Measurements from ENCODE around the gene RUNX3.
"Not testable (repeated sequence)": the region's sequence is repeated elsewhere in the genome, so short reads cannot be mapped to it uniquely, and the experiment has no call there.

RUNX3 gene

DNA sequence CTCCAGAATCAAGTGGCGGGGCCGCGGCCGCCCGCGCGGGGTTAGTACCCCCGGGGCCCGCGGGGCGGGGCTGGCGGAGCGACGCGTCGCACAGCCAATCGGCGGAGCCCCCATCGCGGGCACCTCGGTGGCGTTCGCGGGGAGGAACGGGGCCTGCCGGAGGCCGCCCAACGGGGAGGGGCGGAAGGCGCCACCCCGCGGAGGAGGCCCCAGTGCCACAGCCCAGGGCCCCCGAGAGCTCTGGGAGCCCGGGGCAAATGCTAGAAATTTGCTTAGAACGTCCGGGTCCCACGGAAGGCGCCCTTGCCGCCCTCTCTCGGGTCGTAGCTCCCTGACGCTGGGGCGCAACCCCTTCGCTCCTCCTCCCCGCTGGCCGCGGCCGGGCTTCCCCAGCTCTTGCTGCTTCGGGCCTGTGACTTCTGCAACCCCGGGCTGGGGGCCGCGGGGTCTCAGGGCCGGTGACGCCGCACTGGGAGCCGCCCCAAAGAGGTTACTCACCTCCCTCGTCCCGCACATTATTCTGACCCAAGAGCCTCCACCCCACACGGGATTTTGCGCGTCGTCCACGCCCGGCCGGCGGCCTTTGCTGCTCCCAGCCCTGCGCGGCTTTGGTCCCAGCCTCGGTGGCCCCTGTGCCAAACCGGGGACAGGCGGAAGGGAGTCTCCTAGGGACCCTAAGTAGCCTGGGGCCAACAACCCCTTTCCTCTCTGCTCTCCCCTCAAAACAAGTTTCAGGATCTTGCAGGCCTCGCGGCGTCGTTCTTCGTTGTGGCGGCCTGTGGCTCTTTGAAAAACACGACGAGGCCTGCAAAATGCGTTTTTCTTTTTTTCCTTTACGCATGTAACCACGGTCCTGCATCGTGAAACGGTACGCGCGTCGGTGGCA is at the start of gene RUNX3:
TSS of gene RUNX3 (minus strand) at position 17 of the 886 bp plus-strand sequence. CDS start 408 bp downstream, outside the sequence.
- peak; percentile 78 to 88 for ATAC-seq

DNA sequence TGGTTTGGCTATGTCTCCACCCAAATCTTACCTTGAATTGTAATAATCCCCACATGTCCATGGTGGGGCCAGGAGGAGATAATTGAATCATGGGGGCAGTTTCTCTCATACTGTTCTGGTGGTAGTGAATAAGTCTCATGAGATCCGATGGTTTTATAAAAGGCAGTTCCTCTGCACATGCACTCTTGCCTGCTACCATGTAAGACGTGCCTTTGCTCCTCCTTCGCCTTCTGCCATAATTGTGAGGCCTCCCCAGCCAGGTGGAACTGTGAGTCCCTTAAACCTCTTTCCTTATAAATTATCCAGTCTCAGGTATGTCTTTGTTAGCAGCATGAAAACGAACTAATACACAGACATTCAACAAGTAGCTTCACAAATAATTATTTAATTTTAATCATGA is 49.2 kb upstream of the RUNX3 start:
- ATAC-seq, result not testable (repeated sequence)

DNA sequence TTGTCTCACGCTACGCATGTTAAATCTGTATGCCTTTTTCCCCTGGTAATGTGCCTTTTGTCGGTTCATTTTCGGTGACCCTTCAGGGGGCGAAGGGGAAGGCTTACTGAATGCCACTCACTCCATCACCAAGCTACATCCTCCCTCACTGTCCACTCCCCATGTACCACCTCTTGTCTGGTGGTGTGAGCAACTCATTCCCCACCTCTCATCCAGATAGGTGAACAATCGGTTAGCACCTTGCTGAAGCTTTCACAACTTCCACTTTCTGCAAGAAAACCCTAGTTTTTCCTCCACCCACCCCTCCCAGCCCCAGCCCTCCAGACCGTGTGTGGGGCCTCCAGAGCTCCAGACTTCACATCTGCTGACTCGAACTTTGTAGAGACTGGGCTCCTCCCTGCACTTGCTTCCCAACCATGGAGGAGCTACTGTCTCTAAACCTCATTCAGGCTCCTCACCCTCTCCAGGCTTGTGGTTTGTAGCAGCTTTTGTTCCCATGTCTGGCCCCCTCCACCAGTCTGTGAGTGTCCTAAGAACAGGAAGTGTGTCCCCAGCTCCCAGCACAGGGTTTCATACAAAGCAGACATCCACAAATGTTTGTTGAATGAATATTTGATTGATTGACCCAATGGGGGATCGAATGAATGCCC is 48.4 kb upstream of the RUNX3 start:
- peak in 1 of 2 donors; percentile 44 for ATAC-seq

DNA sequence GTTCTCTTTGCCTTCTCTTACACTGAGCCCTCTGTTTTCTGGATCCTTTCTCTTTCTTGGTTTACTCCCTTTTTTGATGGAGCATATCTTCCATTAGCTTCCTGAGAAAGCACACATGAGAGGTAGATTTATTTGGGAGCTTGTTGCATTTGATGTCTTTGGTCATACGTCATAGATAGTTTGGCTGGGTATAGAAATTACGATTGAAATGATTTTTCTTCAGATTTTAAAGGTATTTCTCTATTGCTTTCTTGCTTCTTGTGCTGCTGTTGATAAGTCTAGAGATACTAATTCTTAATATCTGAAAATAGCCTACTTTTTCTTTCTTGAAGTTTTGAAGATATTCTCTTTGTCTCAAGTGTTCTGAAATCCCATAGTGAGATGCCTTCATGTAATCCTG is 45.3 kb upstream of the RUNX3 start:
- ATAC-seq, result no peak

DNA sequence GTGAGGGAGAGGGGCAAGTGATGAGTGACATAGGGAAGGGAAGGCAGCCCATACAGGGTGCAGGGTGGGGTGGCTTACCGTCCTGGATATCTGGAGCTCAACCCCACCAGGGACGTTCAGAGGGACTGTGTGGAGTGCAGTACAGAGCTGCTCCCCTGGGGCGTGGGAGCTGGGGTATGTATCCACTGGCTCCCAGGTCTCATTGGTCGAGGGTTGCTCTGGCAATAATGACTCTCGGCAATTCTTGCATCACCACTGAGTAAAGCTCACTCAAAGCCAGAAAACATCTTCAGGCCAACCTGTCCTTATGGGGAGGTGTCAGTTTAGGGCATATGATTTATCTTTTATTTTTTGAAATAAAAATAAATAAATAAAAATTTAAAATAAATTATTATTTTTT is 43.2 kb upstream of the RUNX3 start:
- ATAC-seq, result peak in 1 of 2 donors; percentile 11

DNA sequence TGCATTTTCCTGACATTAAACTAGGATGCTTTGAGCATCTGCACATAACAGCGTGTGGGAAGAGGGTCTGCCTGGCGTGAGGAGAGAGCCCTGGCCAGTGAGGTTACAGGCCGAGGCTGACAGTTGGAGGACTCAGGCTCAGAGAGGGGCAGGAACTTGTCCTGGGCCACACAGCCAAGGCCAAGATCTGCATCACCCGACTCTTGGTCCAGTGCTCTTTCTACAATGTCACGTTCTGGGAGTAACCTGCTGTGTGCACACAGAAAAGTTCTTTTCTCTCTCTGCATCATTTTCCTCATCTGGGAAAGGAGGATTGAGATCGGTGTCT is 42.8 kb upstream of the RUNX3 start:
- ATAC-seq, result no peak

DNA sequence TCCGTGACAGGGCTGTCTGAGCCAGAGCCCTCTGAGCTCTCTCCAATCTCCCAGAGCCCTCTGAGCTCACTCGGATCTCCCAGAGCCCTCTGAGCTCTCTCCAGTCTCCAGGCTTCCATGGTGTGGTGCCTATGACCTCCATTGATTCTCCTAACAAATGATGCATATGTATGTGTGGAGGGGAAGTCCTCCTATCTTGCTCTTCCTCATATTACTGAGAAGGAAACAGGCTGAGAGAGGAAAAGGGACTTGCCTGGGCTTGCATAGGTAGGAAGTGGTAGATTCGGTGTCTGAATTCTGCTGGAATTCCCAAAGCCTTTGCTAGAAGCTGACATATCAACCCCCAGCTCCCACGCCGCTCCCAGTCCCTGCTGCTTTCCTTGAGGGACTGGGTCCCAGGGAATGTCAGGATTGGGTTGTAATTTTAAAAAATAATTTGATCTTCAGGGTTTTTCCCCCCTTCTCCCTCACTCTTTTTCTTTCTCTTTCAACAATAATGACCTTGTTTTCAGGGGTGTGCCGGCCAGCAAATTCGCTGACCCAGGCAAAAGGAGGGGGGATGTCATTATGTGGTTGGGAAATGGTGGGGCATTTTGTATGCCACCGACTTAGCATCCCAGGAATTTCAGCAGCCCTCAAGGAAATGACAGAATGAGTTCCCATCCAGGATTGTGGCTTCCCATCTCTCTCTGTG is 42.3 kb upstream of the RUNX3 start:
- ATAC-seq, result peak in 1 of 2 donors; percentile 17

DNA sequence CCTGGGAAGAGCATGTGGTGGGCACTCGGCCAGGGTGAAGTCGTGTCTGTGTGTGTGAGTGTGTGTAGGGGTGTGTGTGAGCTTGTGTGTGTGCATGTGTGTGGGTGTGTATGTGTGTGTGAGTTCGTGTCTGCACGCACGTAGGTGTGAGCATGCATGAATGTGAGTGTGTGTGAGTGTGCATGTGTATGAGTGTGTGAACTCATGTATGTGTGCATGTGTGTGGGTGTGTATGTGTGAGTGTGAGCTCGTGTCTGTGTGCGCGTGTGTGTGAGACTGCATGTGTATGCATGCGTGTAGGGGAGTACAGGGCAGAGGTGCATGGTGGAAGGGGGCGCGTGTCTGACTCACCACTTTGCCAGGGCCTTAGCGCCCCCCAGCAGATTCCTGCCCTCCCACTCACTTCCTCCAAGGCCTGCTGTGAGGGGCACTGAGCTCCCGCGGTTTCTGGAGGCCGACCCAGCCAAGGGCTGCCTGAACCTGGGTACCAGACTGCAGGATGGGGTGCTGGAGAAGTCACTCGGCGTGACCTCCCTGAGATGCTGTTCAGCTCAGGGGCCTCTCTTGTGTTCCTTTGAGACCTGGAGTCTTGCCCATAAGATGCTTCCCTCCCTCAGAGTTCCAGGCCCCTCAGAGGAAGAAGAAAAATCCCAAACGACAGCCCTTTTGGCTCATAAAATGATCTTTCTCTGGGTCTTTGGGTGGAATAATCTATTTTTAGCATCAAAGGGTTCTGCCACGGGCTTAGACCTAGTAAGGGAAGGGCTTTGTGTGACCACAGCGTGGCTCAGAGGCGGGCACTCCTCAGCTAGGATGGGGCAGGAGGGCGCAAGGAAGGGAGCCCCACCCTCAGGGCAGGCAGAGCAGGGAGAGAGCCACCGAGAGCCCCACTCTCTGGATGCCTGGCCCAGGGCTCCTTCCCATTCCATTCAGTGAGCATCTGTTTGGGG is 41.1 kb upstream of the RUNX3 start:
- peak in 1 of 2 donors; percentile 4 for ATAC-seq

DNA sequence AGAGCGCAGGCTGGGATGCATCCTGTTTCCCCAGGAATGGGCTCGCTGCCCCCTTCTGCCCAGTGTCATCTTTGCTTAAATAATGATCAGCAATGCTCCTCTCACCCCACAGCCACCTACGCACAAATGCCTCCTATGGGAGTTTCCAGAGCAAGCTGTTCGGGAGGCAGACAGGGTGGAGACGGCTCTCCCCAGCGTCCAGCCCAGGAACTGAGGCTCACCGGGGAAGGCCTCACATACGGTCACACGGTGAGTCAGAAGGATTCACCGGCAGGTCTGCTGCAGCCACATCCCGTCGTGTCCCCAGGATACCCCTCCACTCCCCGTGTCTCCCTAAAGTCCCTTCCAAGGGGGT is 40.3 kb upstream of the RUNX3 start:
- ATAC-seq, result no peak

DNA sequence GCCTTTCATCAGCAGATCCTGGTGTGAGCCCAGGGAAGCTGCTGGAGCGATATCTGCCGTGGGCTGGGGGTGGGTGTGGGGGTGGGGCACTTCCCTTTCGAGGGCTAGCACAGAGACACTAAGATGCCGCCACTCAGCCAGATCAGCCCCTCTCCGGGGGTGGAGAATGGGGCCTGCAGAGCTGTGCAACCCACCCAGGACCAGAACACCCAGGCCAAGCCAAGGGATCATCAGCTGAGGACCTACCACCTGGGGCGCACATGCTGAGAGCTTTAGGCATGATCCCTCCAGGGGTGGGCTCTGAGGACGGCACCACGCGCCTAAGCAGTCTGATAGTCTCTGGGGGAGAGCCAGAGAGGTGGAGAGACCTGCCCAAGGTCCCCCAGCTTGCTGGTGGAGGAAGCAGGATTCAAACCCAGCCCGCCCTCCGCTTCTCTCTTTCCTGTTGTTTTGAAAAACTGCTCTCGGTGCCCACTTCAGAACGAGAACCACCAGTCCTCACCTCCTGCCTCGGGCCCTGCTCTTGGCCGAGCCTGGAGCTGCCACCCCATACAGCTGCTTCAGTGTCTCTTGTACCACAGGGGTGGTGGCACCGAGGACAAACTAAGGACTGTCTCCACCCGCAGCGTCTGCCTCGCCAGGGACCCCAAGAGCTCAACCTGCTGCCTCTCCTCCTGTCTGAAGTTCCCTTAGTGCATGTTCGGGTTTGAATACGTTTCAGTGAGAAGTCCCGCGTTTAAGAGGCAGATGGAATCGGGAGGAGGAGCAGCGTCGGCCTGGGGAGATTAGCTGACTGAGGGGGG is 39.7 kb upstream of the RUNX3 start:
- no peak for ATAC-seq

DNA sequence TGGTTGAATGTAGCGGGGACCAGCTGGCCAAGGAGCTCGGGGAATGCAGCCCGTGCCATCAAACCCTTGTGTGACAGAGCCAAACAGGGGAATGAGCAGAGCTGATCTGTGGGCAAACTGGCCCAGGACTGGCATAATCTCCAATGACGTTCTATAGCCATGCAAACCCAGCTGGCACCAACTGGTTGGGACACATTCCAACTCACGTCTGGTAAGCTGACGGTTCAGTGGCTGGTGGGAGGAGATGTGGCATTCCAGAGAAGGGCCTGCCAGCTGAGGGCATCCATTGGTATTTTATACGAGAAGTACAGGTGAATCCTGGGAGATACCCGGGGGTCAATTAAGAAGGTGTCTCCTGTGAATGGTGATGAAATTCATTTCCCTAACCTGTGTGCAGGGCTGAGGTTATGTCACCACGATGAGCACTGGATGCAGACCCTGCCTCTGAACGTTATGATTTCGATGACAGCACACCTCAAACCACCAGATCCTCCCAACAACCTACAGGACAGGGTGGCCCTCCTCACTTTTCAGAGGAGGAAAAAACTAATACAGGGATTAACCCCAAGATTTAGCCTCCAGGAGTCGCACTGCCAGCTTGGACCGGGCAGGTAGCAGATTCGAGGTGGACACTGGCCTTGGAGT is 39.0 kb upstream of the RUNX3 start:
- ATAC-seq, result no peak

DNA sequence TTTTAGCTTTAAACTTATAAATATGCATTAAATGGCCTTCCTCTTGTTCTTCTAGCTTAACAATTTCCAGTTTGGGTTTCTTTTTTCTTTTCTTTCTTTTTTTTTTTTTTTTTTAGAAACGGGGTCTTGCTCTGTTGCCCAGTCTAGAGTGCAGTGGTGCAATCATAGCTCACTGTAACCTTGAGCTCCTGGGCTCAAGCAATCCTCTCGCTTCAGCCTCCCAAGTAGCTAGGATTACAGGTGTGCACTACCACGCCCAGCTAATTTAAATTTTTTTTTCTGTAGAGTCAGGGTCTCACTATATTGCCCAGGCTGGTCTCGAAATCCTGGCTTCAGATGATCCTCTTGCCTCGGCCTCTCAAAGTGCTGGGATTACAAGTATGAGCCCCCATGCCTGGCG is 37.9 kb upstream of the RUNX3 start:
- no peak for ATAC-seq

DNA sequence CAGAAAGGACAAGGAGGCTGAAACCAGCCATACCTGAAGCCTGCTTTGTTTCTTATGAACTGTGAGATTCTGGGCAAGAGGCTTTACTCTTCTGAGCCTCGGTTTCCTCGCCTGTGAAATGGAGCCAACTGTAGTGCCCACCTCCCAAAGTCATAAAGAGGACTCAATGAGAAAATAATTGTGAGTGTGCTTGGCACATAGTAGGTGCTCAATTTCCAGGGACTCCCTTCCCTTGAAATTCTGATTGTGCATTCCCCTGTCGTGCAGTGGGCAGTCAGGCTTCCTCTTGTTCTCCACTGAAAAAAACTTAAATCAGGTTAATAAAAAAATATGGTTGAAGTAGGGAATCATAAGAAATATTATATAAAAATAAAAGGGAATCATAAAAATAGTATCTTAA is 37.5 kb upstream of the RUNX3 start:
- ATAC-seq, result no peak

DNA sequence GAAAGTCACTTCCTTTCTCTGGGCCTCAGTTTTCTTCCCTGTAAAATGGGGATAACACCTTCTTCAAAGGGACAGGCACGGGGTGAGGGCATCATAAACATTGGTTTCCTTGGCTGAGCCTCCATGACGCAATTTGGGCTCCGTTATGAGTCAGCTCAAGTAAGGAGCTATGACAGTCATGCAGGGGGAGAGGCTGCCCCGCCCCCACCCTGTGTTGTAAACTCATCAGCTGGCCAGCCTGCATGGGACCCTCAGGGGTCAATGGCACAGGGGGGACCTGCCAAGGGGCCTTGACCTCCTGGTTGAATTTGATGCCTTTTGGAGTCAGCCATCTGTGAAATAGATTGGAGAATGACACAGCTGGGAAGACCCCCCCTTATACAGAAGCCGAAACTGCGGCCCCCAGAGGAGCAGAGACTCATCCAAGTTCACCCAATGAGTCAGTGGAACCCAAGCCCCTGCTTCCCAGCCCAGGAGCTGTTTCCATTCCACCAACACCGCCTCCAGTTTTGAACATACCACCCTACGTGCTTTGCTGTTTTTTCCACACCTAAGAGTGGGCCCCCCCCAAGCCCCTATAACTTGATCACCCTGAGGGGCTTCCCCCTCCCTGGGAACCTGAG is 36.8 kb upstream of the RUNX3 start:
- peak; percentile 62 to 72 for ATAC-seq

DNA sequence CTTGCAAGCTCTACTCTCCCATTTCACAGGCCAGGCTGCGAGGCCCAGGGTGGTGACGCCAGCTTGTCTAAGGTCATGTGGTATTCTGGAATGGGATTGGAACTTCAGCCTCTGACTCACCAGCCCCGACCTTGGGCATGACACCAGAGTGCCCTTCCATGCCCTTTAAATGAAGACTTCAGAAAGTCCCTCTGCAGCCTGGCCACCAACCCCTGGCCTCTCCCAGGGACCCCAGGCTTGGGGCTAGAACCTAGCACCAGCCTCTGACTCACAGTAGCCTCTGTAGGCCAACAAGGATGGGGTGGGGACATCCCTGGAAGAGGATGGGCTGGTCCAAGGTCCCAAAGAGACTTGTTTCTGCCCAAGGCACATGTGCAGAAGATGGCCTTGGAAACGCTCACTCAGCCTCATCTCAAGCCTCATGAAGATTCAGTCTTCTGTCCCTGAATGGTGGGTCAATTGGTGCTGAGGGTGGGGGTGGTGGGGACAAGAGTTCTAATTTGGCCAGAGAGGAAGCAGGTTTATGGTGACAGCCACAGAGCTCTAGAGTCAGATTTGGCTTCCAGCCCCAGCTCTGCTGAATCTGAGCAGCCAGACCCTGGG is 36.1 kb upstream of the RUNX3 start:
- ATAC-seq, result no peak

DNA sequence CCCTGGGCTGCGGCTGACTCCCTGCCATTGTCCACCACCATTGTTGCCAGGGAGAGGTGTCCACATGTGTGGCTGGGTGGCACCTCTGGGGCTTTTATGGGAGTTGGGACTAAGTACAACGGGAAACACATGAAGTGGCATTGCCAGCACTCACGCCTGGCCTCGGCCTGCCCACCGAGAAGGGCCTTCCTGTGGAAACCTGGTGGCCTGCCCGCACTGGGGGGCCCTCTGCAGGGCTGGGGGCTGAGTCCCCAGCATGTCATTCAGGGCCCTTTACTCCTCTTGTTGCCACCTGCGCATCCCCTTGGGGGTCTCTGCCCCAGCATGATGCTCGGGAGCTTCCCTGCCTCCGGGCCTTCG is 35.5 kb upstream of the RUNX3 start:
- no peak for ATAC-seq

DNA sequence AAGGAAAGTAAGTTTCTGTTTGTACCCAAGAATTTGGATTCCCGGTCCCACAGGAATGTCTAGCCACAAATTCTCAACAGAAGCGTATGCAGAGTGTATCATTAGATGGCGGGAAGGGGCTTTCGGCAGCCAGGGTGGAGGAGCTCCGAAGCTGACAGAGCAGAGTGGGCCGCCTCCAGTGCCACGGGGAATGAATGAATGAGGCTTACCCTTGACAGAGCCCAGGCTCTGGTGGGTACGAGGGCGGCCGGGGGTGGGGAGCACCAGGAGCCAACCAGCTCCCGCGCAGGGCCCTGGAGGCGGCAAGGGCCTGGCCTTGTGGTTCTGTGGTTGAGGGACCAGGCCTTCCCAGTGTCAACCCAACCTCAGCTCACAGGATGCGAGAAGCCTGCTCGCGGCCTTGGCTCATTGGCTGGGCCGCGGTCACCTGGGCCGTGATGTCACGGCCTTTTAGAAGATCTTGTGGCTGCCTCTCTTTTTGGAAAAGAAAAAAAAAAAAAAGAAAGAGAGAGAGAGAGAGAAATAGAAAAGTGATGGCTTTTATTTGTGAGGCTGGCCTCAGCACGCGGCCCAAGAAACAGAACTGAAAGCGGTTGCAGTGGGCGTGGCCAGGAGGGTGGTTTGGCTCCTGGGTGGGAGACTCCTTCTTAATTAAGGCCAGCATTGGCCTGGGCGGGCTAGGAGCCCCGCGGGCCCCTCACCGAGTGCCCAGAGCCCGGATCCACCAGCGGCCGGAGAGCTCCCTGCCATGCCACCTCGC is 34.9 kb upstream of the RUNX3 start:
- peak; percentile 86 for ATAC-seq

DNA sequence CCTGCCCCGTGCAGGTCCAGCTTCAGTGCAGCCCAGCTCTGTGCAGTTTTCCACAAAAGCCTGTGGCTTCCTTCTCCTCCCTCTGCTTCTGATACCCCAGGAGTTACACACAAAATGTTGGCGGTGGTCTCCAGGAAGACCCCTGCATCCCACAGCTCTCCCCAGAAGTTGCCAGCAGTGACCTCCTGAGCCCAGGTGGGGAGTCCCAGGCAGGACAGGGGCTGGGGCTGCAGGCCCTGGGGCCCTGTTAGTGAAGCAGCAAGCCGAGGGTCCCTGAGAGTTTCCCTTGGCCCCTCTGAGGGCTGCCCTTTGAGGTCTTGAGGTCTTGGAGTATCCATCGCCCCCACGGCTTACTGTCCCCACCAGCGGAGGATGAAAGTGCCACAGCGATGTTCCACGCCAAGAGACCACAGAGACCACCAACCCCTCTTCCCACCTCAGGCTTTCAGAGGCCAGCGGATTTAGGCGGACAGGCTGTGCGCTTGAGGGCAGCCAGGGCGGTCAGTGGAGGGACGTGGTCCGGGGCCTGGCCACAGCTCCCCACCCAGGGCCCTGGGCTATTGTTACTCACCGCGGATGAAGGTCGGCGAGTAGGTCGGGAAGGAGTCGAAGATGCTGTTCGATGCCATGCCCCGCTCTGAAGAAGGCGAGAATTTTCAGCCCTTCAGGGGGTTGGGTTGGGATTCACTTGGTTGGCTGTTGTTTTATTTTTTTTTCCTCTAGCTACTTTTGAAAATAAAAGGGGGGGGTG is 34.0 kb upstream of the RUNX3 start:
- no peak for ATAC-seq
